ENCODE data around the gene ARL5C. TPM values are rescaled to one million over a fixed set of nuclear protein-coding genes. Genes with fewer than 3 reads are reported as not detected.

ARL5C gene
- total RNA-seq, 2 experiments from 2014 or later: not detected

- TF ChIP-seq, protein P1, sequence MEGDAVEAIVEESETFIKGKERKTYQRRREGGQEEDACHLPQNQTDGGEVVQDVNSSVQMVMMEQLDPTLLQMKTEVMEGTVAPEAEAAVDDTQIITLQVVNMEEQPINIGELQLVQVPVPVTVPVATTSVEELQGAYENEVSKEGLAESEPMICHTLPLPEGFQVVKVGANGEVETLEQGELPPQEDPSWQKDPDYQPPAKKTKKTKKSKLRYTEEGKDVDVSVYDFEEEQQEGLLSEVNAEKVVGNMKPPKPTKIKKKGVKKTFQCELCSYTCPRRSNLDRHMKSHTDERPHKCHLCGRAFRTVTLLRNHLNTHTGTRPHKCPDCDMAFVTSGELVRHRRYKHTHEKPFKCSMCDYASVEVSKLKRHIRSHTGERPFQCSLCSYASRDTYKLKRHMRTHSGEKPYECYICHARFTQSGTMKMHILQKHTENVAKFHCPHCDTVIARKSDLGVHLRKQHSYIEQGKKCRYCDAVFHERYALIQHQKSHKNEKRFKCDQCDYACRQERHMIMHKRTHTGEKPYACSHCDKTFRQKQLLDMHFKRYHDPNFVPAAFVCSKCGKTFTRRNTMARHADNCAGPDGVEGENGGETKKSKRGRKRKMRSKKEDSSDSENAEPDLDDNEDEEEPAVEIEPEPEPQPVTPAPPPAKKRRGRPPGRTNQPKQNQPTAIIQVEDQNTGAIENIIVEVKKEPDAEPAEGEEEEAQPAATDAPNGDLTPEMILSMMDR (IDR thresholded peaks at IDR 0.05): no peak
- no peak overlapping the region for H3K27ac Mint-ChIP-seq
- peaks cover 6% of the 10 kb centered on the region for H3K36me3 Mint-ChIP-seq (ENCODE audit: low read depth)
- H3K4me1 Mint-ChIP-seq (ENCODE audit: low read depth): peaks cover 14% of the 10 kb centered on the region
- DNase-seq (no peak), ATAC-seq (no peak)
- H3K4me3 Mint-ChIP-seq: no peak overlapping the region
- H3K27me3 Mint-ChIP-seq: no peaks in the 10 kb centered on the region
- H3K9me3 Mint-ChIP-seq: no peaks in the 10 kb centered on the region
- intact Hi-C loops (cut with micrococcal nuclease): no loop called here
- CTCF ChIA-PET: interaction anchor here (0.8 to 5.3 kb wide), 3 partner anchors 19 to 43 kb away, joined by 3 to 27 read pairs (median 3); no protein-coding TSS in a partner anchor
- POLR2A ChIA-PET: no interaction called here
These were observed 27.4 kb upstream of the ARL5C start for GRCh38 chr17:39193346-39193745.

DNA sequence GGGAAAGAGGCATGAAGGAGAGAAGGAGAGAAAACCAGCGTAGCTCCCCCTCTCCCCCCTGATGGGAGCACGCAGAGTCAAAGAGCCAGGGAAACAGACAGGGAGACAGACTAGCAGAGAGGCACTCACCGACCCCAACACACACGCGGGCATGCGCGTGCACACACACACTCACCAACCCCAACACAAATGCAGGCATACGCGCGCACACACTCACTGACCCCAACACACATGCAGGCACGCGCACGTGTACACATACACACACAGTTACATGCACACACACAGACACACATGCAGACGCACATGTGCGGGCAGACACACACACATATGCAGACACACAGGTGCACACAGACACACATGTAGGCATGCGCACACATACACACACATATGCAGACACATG lies 26.9 kb upstream of the ARL5C start:
- DNase-seq (no peak), ATAC-seq (no peak)
- Mint-ChIP-seq H3K4me3 (no peak overlapping the region), H3K27me3 (no peaks in the 10 kb centered on the region), H3K4me1 (ENCODE audit: low read depth) (peaks cover 10% of the 10 kb centered on the region), H3K9me3 (no peaks in the 10 kb centered on the region), H3K36me3 (ENCODE audit: low read depth) (peaks cover 8% of the 10 kb centered on the region), H3K27ac (no peak overlapping the region)
- intact Hi-C loops (cut with micrococcal nuclease): no loop called here
- TF ChIP-seq, protein P1 (IDR thresholded peaks at IDR 0.05): no peak
- ChIA-PET CTCF (interaction anchor here (0.8 to 5.3 kb wide), 5 partner anchors 15 to 43 kb away, joined by 3 to 27 read pairs (median 4); no protein-coding TSS in a partner anchor), POLR2A (no interaction called here)

GRCh38 chr17:39191750-39192510 lies 26.0 kb upstream of the ARL5C start:
- no peaks in the 10 kb centered on the region for H3K27me3 Mint-ChIP-seq
- H3K4me1 Mint-ChIP-seq (ENCODE audit: low read depth): peaks cover 9% of the 10 kb centered on the region
- peaks cover 12% of the 10 kb centered on the region for H3K36me3 Mint-ChIP-seq (ENCODE audit: low read depth)
- TF ChIP-seq, protein P1 (IDR thresholded peaks at IDR 0.05): no peak
- POLR2A ChIA-PET: interaction anchor here (0.9 to 1.2 kb wide), 3 partner anchors 8 to 17 kb away, joined by 4 to 6 read pairs (median 4); partner anchors contain the start of gene RPL19
- H3K9me3 Mint-ChIP-seq: no peaks in the 10 kb centered on the region
- no peak overlapping the region for H3K4me3 Mint-ChIP-seq
- DNase-seq: no peak
- CTCF ChIA-PET: interaction anchor here (1.6 to 5.3 kb wide), 3 partner anchors 14 to 27 kb away, joined by 4 to 27 read pairs (median 5); no protein-coding TSS in a partner anchor
- H3K27ac Mint-ChIP-seq: no peak overlapping the region
- no peak for ATAC-seq
- intact Hi-C loops (cut with micrococcal nuclease): no loop called here

DNA sequence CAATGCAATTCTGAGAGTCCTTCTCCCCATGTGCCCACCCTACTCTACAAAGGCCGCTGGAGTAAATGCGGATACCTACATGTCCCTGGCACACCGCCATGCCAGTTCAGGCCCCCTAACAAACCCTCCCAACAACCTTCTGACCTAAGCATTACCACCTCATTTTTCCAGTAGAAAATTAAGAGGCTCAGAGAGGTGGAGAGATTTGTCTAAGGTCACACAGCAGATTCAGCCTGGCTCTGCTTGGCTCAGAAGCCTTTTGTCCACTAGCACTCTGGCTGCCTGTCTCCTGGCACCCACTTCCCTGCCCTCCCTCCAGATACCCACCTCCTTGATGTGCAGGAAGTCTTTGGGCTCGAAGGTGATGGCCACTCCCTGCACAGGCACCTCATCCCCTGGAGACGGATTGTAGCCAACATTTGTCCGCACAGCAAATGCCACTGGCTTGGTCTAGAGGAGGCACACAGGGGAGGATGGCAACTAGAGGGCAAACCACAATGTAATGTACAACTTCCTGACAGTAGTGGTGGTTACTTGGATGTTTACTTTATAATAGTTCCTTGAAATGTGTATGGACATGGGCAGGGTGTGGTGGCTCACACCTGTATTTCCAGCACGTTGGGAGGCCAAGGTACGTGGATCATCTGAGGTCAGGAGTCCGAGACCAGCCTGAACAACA lies 21.3 kb upstream of the ARL5C start:
- no peak for ATAC-seq
- intact Hi-C loops (cut with micrococcal nuclease): no loop called here
- no peaks in the 10 kb centered on the region for H3K9me3 Mint-ChIP-seq

More for the DNA sequence above, 21.3 kb upstream of the ARL5C start:
- ChIA-PET POLR2A (interaction anchor here (1.2 to 1.4 kb wide), 2 partner anchors 13 to 15 kb away, joined by 3 to 6 read pairs; no protein-coding TSS in a partner anchor), CTCF (interaction anchor here (1.3 to 4.9 kb wide), 2 partner anchors 13 to 23 kb away, joined by 3 to 18 read pairs; no protein-coding TSS in a partner anchor)
- Mint-ChIP-seq H3K4me3 (no peak overlapping the region), H3K27ac (no peak overlapping the region), H3K36me3 (ENCODE audit: low read depth) (peaks cover 18% of the 10 kb centered on the region), H3K27me3 (no peaks in the 10 kb centered on the region), H3K4me1 (ENCODE audit: low read depth) (no peaks in the 10 kb centered on the region)
- no peak for DNase-seq
- TF ChIP-seq, protein P1 (IDR thresholded peaks at IDR 0.05): no peak
